HepG2 (cell line): ENCODE results near the gene WIZ. TPM values are rescaled to one million over a fixed set of nuclear protein-coding genes. Genes with fewer than 3 reads are reported as not detected.
A peak's percentile ranks its signal among the peaks of the same experiment; 100 is the strongest.

Source experiments
- BRD4 ChIP-seq: sonication (generic); formaldehyde crosslinking; IDR thresholded peaks from 2 replicates; pipeline ENCODE4 v1.4.0; 2020; ENCODE audit warnings: missing genetic modification reagents
- HINFP ChIP-seq: sonication (generic); formaldehyde crosslinking; IDR thresholded peaks from 2 replicates; pipeline ENCODE4 v1.4.0; 2020; ENCODE audit warnings: low read depth, mild to moderate bottlenecking, missing genetic modification reagents
- HMGA1 ChIP-seq: sonication (generic); formaldehyde crosslinking; conservative IDR thresholded peaks from 2 replicates; pipeline ENCODE4 v1.4.0; 2020; ENCODE audit warnings: missing genetic modification reagents
- HOXA5 ChIP-seq: sonication (generic); formaldehyde crosslinking; IDR thresholded peaks from 2 replicates; pipeline ENCODE4 v1.4.0; 2020; ENCODE audit warnings: missing genetic modification reagents
- MED13 ChIP-seq: sonication (generic); formaldehyde crosslinking; IDR thresholded peaks from 2 replicates; pipeline ENCODE4 v1.5.0; 2020; ENCODE audit warnings: missing genetic modification reagents
- NCOA2 ChIP-seq: sonication (generic); formaldehyde crosslinking; IDR thresholded peaks from 2 replicates; pipeline ENCODE4 v1.8.0; 2022; ENCODE audit warnings: inconsistent platforms
- SP4 ChIP-seq: sonication (generic); formaldehyde crosslinking; IDR thresholded peaks from 2 replicates; pipeline ENCODE4 v1.8.1; 2023; ENCODE audit warnings: mild to moderate bottlenecking, missing genetic modification reagents
- ZBTB21 ChIP-seq: sonication (generic); formaldehyde crosslinking; IDR thresholded peaks from 2 replicates; pipeline ENCODE4 v1.4.0; 2020; ENCODE audit warnings: missing genetic modification reagents
- ZKSCAN8 ChIP-seq: IDR thresholded peaks from 2 replicates; pipeline ENCODE4 v1.6.1; 2016; ENCODE audit warnings: borderline replicate concordance, missing genetic modification reagents, missing compliant biosample characterization
- ZNF558 ChIP-seq: sonication (generic); formaldehyde crosslinking; IDR thresholded peaks from 2 replicates; pipeline ENCODE4 v1.9.0; 2022; ENCODE audit warnings: mild to moderate bottlenecking, missing genetic modification reagents, borderline replicate concordance
- ZNF572 ChIP-seq: sonication (generic); formaldehyde crosslinking; IDR thresholded peaks from 2 replicates; pipeline ENCODE4 v1.5.1; 2020; ENCODE audit warnings: mild to moderate bottlenecking, missing genetic modification reagents
- ZNF891 ChIP-seq: sonication (generic); formaldehyde crosslinking; IDR thresholded peaks from 2 replicates; pipeline ENCODE4 v1.5.0; 2020; ENCODE audit warnings: mild to moderate bottlenecking, missing genetic modification reagents
- polyA plus RNA-seq, 8 experiments: library from polyadenylated mRNA; depleted of rRNA in 3 of 8; stranded (reverse) in 7 of 8; unstranded in 1 of 8; fragments of >200 nt; fragmentation: Illumina TruSeq in 4 of 8; extraction: Trizol in 4 of 8; gene quantifications; 2 replicates each; pipeline versions ENCODE4 v1.2.1 to v1.2.3, GENCODE V29; 2011 to 2016; ENCODE audit warnings: low read depth in 4 of 8, missing spikeins in 1 of 8, mixed read lengths in 1 of 8; ENCODE audit not compliant: insufficient read depth in 1 of 8
- total RNA-seq, 5 experiments: library from RNA; depleted of rRNA; stranded (reverse); fragments of >200 nt; fragmentation: Illumina TruSeq; extraction: Trizol; gene quantifications; 2 replicates each; pipeline ENCODE4 v1.2.3, GENCODE V29; 2016; ENCODE audit warnings: low read depth in 1 of 5
- TF ChIP-seq, protein P1 (sequence below): sonication (generic); formaldehyde crosslinking; IDR thresholded peaks from 2 replicates; pipeline ENCODE4 v1.4.0; 2020; ENCODE audit warnings: mild to moderate bottlenecking, missing genetic modification reagents
- TF ChIP-seq, protein P2 (sequence below): sonication (generic); formaldehyde crosslinking; IDR thresholded peaks from 2 replicates; pipeline ENCODE4 v1.5.1; 2020; ENCODE audit warnings: mild to moderate bottlenecking, missing genetic modification reagents, moderate library complexity
- TF ChIP-seq, protein P3 (sequence below): sonication (generic); formaldehyde crosslinking; IDR thresholded peaks from 2 replicates; pipeline ENCODE4 v1.4.0; 2020; ENCODE audit warnings: missing genetic modification reagents

Gene WIZ
- total and polyA plus RNA-seq, 2 of the 13 experiments (the other 11 are each of a cell fraction or from before 2014, with no cell fraction given): 4.7 to 4.8 TPM

DNA sequence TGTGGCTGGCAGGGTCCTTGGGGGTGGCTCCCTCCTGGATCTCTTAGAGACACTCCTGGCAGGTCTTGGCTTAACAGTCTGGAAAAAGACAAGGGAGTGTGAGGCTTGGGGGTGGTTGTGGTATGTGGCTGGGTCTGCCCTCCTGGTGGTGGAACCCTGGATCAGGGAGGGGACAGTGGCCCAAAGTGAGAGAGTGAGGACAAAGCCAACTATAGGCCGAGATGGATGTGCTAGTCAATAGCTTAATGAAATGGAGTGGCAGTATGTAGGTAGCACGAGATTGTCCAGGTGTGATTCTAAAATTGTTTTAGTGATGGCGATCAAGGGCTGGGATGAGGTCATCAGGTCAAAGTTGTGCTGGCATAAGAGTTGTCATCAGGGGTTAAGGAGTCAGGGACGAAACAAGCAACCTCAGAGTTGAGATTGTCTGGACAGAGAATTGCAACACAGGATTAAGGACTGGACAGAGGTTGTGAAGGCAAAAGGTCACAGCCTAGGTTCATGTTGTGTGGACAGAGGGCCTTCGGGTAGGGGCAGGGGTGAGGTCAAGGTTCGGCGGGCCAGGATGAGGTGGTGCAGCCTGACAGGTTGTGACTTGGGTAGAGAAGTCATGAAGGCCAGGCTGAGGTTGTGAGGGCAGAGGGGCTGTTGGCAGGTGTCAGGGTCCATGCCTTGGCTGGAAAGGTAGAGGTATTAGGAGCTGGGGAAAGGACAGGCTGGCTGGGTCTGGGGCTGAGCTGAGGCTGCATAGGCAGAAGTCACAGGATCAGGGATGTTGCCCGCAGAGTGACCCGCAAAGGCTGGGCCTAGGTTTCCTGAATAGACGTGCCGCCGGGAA lies 19.1 kb upstream of the WIZ start (continued):
- TF ChIP-seq ZNF572 (CRISPR knock-in tag) (no peak), ZNF558 (no peak), ZKSCAN8 (CRISPR knock-in tag) (no peak), SP4 (CRISPR knock-in tag) (no peak), HINFP (CRISPR knock-in tag) (no peak), HOXA5 (no peak), ZBTB21 (CRISPR knock-in tag) (peak; percentile 33; the same call in 1 of the 2 replicates), ZNF891 (CRISPR knock-in tag) (no peak), NCOA2 (CRISPR knock-in tag) (peak; percentile 38; the same call in 1 of the 2 replicates), HMGA1 (CRISPR knock-in tag) (no peak), BRD4 (CRISPR knock-in tag) (no peak), MED13 (CRISPR knock-in tag) (no peak)
- TF ChIP-seq, protein P1, sequence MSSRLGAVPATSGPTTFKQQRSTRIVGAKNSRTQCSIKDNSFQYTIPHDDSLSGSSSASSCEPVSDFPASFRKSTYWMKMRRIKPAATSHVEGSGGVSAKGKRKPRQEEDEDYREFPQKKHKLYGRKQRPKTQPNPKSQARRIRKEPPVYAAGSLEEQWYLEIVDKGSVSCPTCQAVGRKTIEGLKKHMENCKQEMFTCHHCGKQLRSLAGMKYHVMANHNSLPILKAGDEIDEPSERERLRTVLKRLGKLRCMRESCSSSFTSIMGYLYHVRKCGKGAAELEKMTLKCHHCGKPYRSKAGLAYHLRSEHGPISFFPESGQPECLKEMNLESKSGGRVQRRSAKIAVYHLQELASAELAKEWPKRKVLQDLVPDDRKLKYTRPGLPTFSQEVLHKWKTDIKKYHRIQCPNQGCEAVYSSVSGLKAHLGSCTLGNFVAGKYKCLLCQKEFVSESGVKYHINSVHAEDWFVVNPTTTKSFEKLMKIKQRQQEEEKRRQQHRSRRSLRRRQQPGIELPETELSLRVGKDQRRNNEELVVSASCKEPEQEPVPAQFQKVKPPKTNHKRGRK (CRISPR knock-in tag): no peak
- TF ChIP-seq, protein P2, sequence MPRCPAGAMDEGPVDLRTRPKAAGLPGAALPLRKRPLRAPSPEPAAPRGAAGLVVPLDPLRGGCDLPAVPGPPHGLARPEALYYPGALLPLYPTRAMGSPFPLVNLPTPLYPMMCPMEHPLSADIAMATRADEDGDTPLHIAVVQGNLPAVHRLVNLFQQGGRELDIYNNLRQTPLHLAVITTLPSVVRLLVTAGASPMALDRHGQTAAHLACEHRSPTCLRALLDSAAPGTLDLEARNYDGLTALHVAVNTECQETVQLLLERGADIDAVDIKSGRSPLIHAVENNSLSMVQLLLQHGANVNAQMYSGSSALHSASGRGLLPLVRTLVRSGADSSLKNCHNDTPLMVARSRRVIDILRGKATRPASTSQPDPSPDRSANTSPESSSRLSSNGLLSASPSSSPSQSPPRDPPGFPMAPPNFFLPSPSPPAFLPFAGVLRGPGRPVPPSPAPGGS (CRISPR knock-in tag): no peak
- TF ChIP-seq, protein P3, sequence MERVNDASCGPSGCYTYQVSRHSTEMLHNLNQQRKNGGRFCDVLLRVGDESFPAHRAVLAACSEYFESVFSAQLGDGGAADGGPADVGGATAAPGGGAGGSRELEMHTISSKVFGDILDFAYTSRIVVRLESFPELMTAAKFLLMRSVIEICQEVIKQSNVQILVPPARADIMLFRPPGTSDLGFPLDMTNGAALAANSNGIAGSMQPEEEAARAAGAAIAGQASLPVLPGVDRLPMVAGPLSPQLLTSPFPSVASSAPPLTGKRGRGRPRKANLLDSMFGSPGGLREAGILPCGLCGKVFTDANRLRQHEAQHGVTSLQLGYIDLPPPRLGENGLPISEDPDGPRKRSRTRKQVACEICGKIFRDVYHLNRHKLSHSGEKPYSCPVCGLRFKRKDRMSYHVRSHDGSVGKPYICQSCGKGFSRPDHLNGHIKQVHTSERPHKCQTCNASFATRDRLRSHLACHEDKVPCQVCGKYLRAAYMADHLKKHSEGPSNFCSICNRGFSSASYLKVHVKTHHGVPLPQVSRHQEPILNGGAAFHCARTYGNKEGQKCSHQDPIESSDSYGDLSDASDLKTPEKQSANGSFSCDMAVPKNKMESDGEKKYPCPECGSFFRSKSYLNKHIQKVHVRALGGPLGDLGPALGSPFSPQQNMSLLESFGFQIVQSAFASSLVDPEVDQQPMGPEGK (CRISPR knock-in tag): peak; percentile 16; the same call in 1 of the 2 replicates
